Stimulated activated CD8-positive, alpha-beta memory T cell treated with anti-CD3 and anti-CD28 coated beads, Interleukin-4, amount 100 ng/mL, for 48 hours (primary cell): ENCODE results near the gene CLCF1.

ENCODE experiments used
- DNase-seq: peaks from one replicate; pipeline ENCODE4 v3.0.0-alpha.2; 2020

Gene CLCF1

GRCh38 chr11:67395555-67396258, 22.3 kb upstream of the CLCF1 start:
- DNase-seq, result no peak

DNA sequence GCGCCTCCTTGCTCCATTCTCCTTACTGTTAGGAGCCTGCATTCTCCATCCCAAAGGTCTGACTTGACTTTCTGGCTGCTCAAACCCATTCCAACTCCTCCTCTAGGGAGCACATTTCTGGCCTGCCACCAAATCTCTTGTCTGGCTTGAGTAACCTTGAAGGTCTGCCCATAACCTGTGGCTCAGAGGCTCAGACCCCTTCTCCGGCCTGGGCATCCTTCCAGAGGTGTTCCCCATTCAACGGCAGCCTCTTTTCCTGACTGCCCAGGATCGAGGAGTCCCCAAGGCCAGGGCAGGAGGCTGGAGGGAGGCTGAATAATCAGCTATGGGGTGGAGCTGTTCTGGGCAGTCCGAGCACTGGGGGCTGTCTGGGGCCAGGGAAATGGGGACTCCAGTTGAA, 20.6 kb upstream of the CLCF1 start:
- no peak for DNase-seq

GRCh38 chr11:67393437-67393836, 20.0 kb upstream of the CLCF1 start:
- DNase-seq, result no peak

DNA sequence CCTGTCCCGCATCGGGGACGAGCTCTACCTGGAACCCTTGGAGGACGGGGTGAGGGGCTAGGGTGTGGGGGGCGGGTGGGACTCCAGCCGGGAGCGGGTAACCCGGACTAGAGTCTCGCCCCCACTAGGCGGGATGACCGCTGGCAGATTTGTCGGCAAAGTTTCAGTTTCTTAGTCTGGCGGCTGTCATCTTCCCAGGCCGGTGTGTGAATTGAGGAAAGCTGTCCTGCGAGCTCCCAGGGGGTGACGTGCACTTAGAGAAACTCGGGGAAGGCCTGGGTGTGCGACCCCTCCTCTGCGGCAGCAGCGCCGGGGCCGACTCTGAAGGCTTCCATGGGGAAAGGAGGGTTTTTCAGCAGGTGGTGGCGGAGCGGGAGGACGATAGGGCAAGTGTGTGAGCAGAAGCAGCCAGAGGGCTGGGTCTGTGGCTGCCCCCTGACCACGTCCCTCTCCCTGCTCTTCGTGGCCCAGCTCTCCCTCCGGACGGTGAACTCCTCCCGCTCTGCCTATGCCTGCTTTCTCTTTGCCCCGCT, 18.9 kb upstream of the CLCF1 start:
- DNase-seq, result no peak

DNA sequence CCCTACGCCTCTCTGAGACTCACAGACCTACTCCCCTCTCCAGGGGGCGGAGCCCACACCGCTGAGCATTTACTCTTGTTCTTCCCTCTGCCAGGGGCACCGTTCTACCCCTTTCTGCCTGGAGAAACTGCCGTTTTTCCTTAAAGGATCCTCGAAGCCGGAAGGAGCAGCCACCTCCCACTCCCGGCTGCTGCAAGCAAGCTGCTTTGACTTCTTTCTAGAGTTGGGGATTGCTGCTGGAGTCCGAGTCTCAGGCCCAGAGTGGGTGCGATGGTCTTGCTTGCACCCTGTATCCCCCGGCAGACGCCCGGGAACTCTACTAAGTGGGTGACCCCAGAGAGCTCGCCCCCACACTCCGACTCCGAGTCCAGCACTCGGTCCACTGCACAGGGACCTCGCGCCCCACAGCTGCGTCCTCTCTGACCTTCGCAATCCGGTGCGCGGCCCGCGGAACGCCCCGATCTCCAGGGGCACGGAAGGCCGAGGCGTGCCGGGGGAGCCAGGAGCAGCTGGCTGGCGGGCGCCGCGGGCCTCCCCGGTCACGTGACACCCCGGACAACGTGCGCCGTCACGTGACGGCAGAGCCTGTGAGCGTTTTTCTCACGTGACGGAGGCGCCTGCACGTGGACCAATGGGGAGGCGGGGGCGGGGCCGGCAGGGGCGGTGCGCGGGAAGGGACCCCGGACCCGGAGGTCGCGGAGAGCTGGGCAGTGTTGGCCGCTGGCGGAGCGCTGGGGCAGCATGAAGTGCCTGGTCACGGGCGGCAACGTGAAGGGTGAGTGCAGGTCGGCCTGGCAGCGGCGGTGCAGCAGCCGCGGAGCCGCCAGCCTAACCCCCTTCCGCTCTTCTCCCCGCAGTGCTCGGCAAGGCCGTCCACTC, 18.1 kb upstream of the CLCF1 start, which contains the start of gene RAD9A:
TSS of gene RAD9A (plus strand) at position 683 of the 879 bp plus-strand sequence. CDS start at position 742, 59 bp downstream.
- DNase-seq, result peak; percentile 94

DNA sequence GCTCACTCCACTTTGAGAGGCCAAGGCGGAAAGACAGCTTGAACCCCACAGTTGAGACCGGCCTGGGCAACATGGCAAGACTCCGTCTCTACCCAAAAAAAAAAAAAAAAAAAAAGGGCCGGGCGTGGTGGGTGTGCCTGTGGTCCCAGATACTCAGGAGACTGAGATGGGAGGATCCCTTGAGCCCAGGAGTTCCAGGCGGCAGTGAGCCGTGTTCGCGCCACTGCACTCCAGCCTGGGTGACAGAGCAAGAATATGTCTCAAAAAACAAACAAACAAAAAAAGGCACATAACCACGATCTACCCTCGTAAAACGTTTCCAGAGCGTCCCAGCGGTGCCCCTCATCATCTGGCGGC, 17.5 kb upstream of the CLCF1 start:
- no peak for DNase-seq

DNA sequence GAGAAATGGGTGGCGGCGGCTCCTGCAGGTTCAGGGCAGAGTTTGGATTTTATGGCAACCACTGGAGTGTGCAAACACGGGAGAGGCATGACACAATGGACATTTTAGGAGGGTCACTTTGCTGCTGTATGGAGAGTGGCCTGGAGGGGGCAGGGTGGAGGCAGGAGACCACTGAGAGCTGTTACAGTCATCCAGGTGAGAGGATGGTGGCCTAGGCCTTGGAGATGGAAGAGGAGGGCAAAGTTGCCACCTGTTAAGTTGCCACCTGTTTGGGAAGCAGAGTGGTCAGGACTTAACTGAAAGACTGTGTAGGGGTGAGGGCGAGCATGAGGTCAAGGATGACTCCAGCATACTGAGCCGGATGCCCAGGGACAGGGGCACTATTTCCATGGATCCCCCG, 16.1 kb upstream of the CLCF1 start:
- DNase-seq, result peak; percentile 76

DNA sequence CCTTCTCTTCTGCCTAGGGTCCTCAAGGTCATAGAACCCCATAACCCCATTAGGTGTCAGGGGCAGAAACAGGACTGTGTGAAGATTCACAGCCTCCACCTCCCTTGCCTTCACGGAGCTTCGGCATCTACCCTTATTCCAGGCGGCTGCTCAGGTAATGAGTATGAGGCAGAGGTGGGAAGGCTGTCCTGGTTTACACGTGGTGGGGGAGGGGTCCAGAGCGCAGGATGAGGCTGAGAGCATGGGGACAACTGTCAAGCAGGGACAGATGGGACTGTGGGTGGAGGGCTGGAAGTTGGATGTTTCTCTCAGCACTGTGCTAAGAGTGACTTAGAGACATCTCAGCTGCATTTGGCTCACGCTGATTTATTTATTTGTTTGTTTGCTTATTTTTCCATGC, 14.1 kb upstream of the CLCF1 start:
- DNase-seq, result no peak

- DNase-seq, result no peak
These were observed 13.7 kb upstream of the CLCF1 start for GRCh38 chr11:67387069-67387468.

- no peak for DNase-seq
These were observed 11.5 kb upstream of the CLCF1 start for GRCh38 chr11:67384851-67385366.

DNA sequence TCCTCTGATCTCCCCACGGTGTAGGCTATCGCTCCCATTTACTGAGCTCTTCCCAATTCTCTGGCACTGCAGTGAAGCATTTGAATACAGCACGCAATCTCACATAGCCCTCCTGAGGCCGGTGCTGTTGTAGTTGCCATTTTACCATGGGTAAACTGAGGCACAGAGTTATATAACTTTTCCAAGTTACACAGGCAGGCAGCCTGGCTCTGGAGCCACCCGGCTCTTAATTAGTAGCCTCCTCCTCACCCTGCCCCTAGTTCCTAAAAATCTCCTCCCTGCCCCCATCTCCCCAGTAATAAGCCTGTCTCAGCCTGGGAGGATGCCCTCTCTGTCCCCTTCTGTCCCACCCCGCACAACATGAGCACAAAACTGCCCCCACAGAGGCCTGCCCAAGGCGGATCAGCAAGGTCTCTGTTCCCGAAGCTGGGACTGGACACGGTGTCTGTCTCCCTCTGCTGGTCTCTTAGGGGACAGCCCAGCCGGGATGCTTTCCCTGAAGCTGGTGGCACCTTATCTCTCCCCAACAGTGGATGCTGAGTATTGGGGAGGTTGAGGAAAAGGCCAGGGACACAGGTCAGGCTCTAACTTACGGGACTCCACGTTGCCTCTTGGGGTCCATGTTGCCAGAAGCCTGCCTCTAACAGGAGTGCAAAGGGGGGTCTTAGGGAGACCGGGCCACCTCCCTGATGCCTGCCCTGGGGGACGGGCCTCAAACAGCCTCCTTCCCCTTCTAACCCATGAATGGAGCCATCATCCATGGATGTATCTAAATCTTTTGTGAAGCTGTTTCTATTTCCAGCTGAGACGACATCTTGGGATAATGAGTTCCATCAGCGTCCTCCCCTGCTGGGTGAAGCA, 9.1 kb upstream of the CLCF1 start:
- DNase-seq, result peak; percentile 91

- no peak for DNase-seq
These were observed 8.0 kb upstream of the CLCF1 start for GRCh38 chr11:67381244-67381972.

DNA sequence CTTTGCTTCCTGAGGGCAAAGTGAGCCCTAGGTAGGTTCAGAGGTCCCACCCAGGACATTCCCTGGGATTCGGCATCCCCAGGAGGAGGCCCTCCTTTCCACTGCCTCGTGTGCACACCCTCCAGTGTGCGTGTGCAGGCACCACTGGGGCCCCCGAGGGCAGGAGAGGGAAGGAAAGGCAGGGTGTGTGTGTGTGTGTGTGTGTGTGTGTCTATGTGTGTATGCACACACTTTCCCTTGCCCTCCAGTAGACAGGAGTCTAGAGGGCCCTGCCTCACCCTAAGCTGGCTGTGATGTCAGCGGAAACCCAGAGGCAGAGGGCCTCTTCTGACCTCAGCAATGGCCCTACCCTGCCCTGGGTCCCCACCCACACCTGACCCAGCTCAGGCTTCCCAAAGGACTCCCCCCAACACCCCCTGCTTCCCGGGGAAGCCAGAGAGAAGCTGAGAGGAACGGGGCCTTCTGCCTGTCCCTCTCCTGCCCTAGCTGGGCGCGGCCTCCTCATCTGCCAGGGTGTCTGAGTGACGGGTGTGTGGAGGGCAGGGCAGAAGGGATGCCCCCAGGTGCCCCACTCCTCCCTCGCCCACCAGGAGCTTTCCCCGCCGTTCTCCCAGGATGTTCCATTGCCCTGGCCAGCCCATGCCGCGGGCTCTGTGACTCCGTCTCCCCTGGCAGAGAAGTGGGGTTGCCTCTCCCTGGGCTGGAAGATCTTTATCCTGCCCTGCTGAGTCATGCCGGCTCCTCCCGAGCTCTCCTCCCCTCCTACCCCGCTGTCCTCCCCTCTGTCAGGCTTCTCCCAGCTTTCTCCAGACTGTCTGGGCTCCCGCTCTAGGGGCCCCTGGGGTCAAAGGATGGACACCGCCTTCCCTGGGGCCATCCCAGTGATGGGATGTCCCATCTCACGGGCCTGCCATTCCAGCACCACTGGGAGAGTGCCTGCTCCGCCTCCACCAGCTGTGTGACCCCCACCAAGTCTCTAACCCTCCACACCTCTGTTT, 6.0 kb upstream of the CLCF1 start:
- DNase-seq, result no peak

GRCh38 chr11:67378544-67378943, 5.1 kb upstream of the CLCF1 start:
- DNase-seq, result no peak

DNA sequence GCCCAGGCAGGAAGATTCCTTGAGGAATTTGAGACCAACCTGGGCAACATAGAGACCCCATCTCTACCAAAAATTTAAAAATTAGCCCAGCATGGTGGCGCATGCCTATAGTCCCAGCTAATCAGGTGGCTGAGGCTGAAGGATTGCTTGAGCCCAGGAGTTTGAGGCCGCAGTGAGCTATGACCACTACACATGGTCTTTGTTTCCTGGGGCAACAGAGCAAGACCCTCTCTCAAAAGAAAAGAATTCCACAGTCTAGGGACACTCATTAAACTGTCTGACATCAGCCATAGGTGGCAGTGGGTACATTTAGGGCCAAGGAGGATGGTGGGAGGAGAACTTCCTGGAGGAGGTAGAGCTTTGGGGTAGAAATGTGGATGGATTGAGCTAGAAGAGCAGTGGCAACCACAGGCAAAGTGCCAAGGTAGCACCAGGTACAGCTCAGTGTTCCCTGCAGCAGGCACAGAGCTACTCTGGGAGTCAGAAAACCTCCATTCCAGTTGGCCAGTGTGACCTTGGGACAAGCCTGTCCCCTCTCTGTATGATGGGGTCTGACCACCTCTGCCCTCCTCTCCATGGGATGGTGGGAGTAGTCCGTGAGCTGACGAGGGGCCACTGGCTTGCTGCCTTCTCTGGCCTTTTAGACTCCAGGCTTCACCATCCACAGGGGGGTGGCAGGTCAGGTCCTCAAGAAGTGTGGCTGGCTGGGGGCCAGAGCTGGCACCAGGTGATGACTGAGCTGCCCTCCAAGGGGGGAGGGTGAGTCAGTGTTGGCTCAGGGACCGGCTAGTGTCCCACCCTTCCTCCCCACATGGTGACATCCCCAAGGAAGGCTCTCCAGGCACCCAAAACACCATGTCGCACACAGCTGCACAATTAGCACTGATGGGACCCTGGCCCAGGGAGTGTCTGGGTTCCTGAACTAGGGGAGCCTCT, 3.7 kb upstream of the CLCF1 start:
- DNase-seq, result no peak

GRCh38 chr11:67376063-67376820, 2.8 kb upstream of the CLCF1 start:
- DNase-seq, result no peak

DNA sequence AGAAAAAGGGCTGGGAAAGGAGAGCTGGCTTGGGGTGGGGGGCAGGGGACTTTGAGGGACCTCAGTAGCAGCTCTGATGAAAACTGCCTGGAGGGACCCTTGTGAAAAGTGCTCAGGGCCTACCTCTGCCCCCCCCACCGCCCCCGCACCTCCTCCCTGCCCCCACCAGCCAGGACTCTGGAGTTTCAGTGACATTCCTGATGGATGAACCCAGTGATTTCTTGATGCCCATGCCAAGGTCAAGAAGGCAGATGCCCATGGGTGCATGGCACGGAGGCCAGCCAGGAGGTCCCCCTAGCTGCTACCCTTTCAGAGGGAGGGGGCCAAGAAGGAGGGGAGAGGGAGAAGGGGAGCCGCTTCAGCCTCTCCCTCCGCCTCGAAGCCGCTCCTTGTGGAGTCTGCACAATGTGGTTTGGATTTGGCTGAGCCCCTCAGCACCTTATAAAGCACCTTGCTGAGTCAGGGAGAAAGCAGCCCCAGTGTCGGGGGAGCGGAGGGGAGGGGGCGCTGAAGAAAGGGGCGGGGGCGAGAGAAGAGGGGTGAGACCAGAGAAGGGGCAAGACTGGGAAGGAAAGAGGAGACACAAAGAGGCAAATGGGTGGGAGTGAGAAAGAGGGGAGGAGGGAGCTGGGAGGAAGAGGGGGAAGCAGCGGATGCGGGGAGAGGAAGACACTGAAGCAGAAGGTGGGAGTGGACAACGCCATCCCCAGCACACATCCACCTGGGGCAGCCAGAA, 2.1 kb upstream of the CLCF1 start:
- DNase-seq, result no peak
